ENCODE data around the gene LRFN4. TPM values are rescaled to one million over a fixed set of nuclear protein-coding genes. Genes with fewer than 3 reads are reported as not detected.

Gene LRFN4
- total and polyA plus RNA-seq, 2 of the 13 experiments (the other 11 are each of a cell fraction or from before 2014, with no cell fraction given) = 1.3 to 6.8 TPM

GRCh38 chr11:66881451-66881835, 24.6 kb downstream of the LRFN4 start:
- H3K36me3 ChIP-seq (replicated peaks in 1 of 2; ENCODE audit: control insufficient read depth in 1 of 2, insufficient read depth in 2 of 2, low read length in 2 of 2) = peaks cover 3% of the 10 kb centered on the region in 2 experiments; a peak in 3 of 5 replicates
- no peaks in the 10 kb centered on the region for H3K9me3 ChIP-seq (ENCODE audit: low read length)
- BruUV-seq (replicated peaks) = no TSS peak
- ChIA-PET POLR2A (interaction anchor here (3.6 kb wide), 1 partner anchor 21 kb away, joined by 12 read pairs; no protein-coding TSS in a partner anchor), CTCF (ENCODE audit: low intra/inter-chr PET ratio, low total read pairs) (no interaction called here)
- no peak overlapping the region for H3K9ac ChIP-seq (ENCODE audit: insufficient read depth, low read depth, low read length)
- no peak overlapping the region for H3K4me3 ChIP-seq (replicated peaks in 1 of 3; ENCODE audit: insufficient read depth in 1 of 3, low read depth in 2 of 3, low read length in 3 of 3)
- peaks cover 33% of the 10 kb centered on the region for H3K79me2 ChIP-seq (ENCODE audit: insufficient read depth, low read length)
- intact Hi-C loops (cut with micrococcal nuclease; ENCODE audit: unreplicated experiment) = no loop called here
- peaks cover 39% of the 10 kb centered on the region for H3K4me1 ChIP-seq (ENCODE audit: insufficient read depth, low read length)
- H4K20me1 ChIP-seq (ENCODE audit: insufficient read depth, low read length) = peaks cover 28% of the 10 kb centered on the region; the same call in 1 of the 2 replicates
- 96% methylated on average over 4 of the region's 10 CpGs for WGBS (ENCODE audit: low lambda C conversion rate)
- in situ Hi-C loops (cut with HindIII; ENCODE audit: extremely low pct_ligation_motif_present, low pct_unique_long_range_greater_than_20kb) = no loop called here
- ATAC-seq (no peak), DNase-seq (ENCODE audit: low spot score) (no peak), FAIRE-seq (no peak)
- H3K4me2 ChIP-seq (ENCODE audit: low read depth, low read length) = no peak overlapping the region
- no peak overlapping the region for H2AFZ ChIP-seq (ENCODE audit: low read length)
- H3K27ac ChIP-seq (ENCODE audit: extremely low read length, insufficient read depth, low read length) = no peak overlapping the region
- no peaks in the 10 kb centered on the region for H3K27me3 ChIP-seq (ENCODE audit: control insufficient read depth in 1 of 2, insufficient read depth in 2 of 2, low read length in 2 of 2)
- TF ChIP-seq ZNF407 (CRISPR knock-in tag; IDR thresholded peaks at IDR 0.05; ENCODE audit: not compliant biosample characterization) (no peak), ZNF562 (CRISPR knock-in tag; IDR thresholded peaks at IDR 0.05; ENCODE audit: borderline replicate concordance) (no peak), ZNF512B (CRISPR knock-in tag; IDR thresholded peaks at IDR 0.05; ENCODE audit: borderline replicate concordance) (no peak), ZNF691 (CRISPR knock-in tag; IDR thresholded peaks at IDR 0.05; ENCODE audit: borderline replicate concordance, low read depth) (no peak), GRHL1 (CRISPR knock-in tag; conservative IDR thresholded peaks at IDR 0.05) (no peak), DZIP1 (CRISPR knock-in tag; IDR thresholded peaks at IDR 0.05) (no peak)
